ENCODE measurements around the gene RPL39L. TPM values are rescaled to one million over a fixed set of nuclear protein-coding genes. Genes with fewer than 3 reads are reported as not detected.

RPL39L gene
- total RNA-seq, 1 donor from 2014 or later = 8.9 TPM

- no peaks in the 10 kb centered on the region for H3K9me3 Mint-ChIP-seq (ENCODE audit: unreplicated experiment)
- H3K36me3 Mint-ChIP-seq (ENCODE audit: low read depth, unreplicated experiment) = no peaks in the 10 kb centered on the region
- TF ChIP-seq CTCF (IDR thresholded peaks at IDR 0.05; ENCODE audit: unreplicated experiment) = no peak
- no peak overlapping the region for H3K27ac Mint-ChIP-seq (ENCODE audit: unreplicated experiment)
- H3K4me1 Mint-ChIP-seq (ENCODE audit: unreplicated experiment) = peaks cover 5% of the 10 kb centered on the region
- no peak for DNase-seq (ENCODE audit: low spot score)
- no peak overlapping the region for H3K4me3 Mint-ChIP-seq (ENCODE audit: unreplicated experiment)
- no peaks in the 10 kb centered on the region for H3K27me3 Mint-ChIP-seq (ENCODE audit: unreplicated experiment)
These were observed 34.4 kb downstream of the RPL39L start for GRCh38 chr3:187104933-187105332.

GRCh38 chr3:187104342-187104741 is 35.0 kb downstream of the RPL39L start:
- TF ChIP-seq CTCF (IDR thresholded peaks at IDR 0.05; ENCODE audit: unreplicated experiment) = no peak
- Mint-ChIP-seq H3K4me3 (ENCODE audit: unreplicated experiment) (no peak overlapping the region), H3K36me3 (ENCODE audit: low read depth, unreplicated experiment) (no peaks in the 10 kb centered on the region), H3K4me1 (ENCODE audit: unreplicated experiment) (peaks cover 5% of the 10 kb centered on the region), H3K27me3 (ENCODE audit: unreplicated experiment) (peaks cover 1% of the 10 kb centered on the region), H3K27ac (ENCODE audit: unreplicated experiment) (no peak overlapping the region), H3K9me3 (ENCODE audit: unreplicated experiment) (no peaks in the 10 kb centered on the region)
- no peak for DNase-seq (ENCODE audit: low spot score)

- peaks cover 1% of the 10 kb centered on the region for H3K27me3 Mint-ChIP-seq (ENCODE audit: unreplicated experiment)
- H3K9me3 Mint-ChIP-seq (ENCODE audit: unreplicated experiment) = no peaks in the 10 kb centered on the region
- no peak for DNase-seq (ENCODE audit: low spot score)
- no peak for TF ChIP-seq CTCF (IDR thresholded peaks at IDR 0.05; ENCODE audit: unreplicated experiment)
- H3K36me3 Mint-ChIP-seq (ENCODE audit: low read depth, unreplicated experiment) = no peaks in the 10 kb centered on the region
- no peak overlapping the region for H3K27ac Mint-ChIP-seq (ENCODE audit: unreplicated experiment)
- H3K4me3 Mint-ChIP-seq (ENCODE audit: unreplicated experiment) = no peak overlapping the region
- peaks cover 5% of the 10 kb centered on the region for H3K4me1 Mint-ChIP-seq (ENCODE audit: unreplicated experiment)
These were observed 36.0 kb downstream of the RPL39L start for GRCh38 chr3:187103251-187103650.

- Mint-ChIP-seq H3K4me1 (ENCODE audit: unreplicated experiment) (peaks cover 5% of the 10 kb centered on the region), H3K36me3 (ENCODE audit: low read depth, unreplicated experiment) (no peaks in the 10 kb centered on the region), H3K9me3 (ENCODE audit: unreplicated experiment) (no peaks in the 10 kb centered on the region), H3K27me3 (ENCODE audit: unreplicated experiment) (peaks cover 1% of the 10 kb centered on the region), H3K27ac (ENCODE audit: unreplicated experiment) (no peak overlapping the region), H3K4me3 (ENCODE audit: unreplicated experiment) (no peak overlapping the region)
- no peak for TF ChIP-seq CTCF (IDR thresholded peaks at IDR 0.05; ENCODE audit: unreplicated experiment)
- no peak for DNase-seq (ENCODE audit: low spot score)
These were observed 37.1 kb downstream of the RPL39L start for GRCh38 chr3:187102073-187102634.

GRCh38 chr3:187101184-187102072 is 37.9 kb downstream of the RPL39L start:
- TF ChIP-seq CTCF (IDR thresholded peaks at IDR 0.05; ENCODE audit: unreplicated experiment) = no peak
- Mint-ChIP-seq H3K9me3 (ENCODE audit: unreplicated experiment) (no peaks in the 10 kb centered on the region), H3K36me3 (ENCODE audit: low read depth, unreplicated experiment) (no peaks in the 10 kb centered on the region), H3K27ac (ENCODE audit: unreplicated experiment) (no peak overlapping the region), H3K4me3 (ENCODE audit: unreplicated experiment) (no peak overlapping the region), H3K27me3 (ENCODE audit: unreplicated experiment) (peaks cover 1% of the 10 kb centered on the region), H3K4me1 (ENCODE audit: unreplicated experiment) (peaks cover 5% of the 10 kb centered on the region)
- no peak for DNase-seq (ENCODE audit: low spot score)
